Measurements from ENCODE around the gene GAS2L2. TPM values are rescaled to one million over a fixed set of nuclear protein-coding genes. Genes with fewer than 3 reads are reported as not detected.

GAS2L2 gene
- total RNA-seq, 1 donor from 2014 or later: 0.22 TPM

- Mint-ChIP-seq H3K4me1 (ENCODE audit: unreplicated experiment) (peaks cover 4% of the 10 kb centered on the region), H3K27ac (no peak overlapping the region), H3K4me3 (no peak overlapping the region), H3K36me3 (no peaks in the 10 kb centered on the region), H3K9me3 (no peaks in the 10 kb centered on the region), H3K27me3 (peaks cover 48% of the 10 kb centered on the region)
- no peak for TF ChIP-seq CTCF (conservative IDR thresholded peaks at IDR 0.05)
- no peak for DNase-seq (ENCODE audit: extremely low spot score, unreplicated experiment)
These were observed 7.8 kb downstream of the GAS2L2 start for GRCh38 chr17:35745246-35745645.

GRCh38 chr17:35744830-35745229 is 8.2 kb downstream of the GAS2L2 start:
- Mint-ChIP-seq H3K9me3 (no peaks in the 10 kb centered on the region), H3K27me3 (peaks cover 48% of the 10 kb centered on the region), H3K36me3 (peaks cover 3% of the 10 kb centered on the region), H3K27ac (no peak overlapping the region), H3K4me3 (no peak overlapping the region), H3K4me1 (ENCODE audit: unreplicated experiment) (peaks cover 4% of the 10 kb centered on the region)
- DNase-seq (ENCODE audit: extremely low spot score, unreplicated experiment): no peak
- no peak for TF ChIP-seq CTCF (conservative IDR thresholded peaks at IDR 0.05)

- H3K27ac Mint-ChIP-seq: no peak overlapping the region
- H3K27me3 Mint-ChIP-seq: peaks cover 47% of the 10 kb centered on the region
- no peaks in the 10 kb centered on the region for H3K9me3 Mint-ChIP-seq
- peak overlapping the region; percentile 26 for H3K4me3 Mint-ChIP-seq
- DNase-seq (ENCODE audit: extremely low spot score, unreplicated experiment): no peak
- no peaks in the 10 kb centered on the region for H3K4me1 Mint-ChIP-seq (ENCODE audit: unreplicated experiment)
- peaks cover 7% of the 10 kb centered on the region for H3K36me3 Mint-ChIP-seq
- TF ChIP-seq CTCF (conservative IDR thresholded peaks at IDR 0.05): no peak
These were observed 9.3 kb downstream of the GAS2L2 start for GRCh38 chr17:35743626-35744328.

- H3K4me1 Mint-ChIP-seq (ENCODE audit: unreplicated experiment): no peaks in the 10 kb centered on the region
- TF ChIP-seq CTCF (conservative IDR thresholded peaks at IDR 0.05): no peak
- DNase-seq (ENCODE audit: extremely low spot score, unreplicated experiment): no peak
- H3K27ac Mint-ChIP-seq: no peak overlapping the region
- no peaks in the 10 kb centered on the region for H3K9me3 Mint-ChIP-seq
- peaks cover 7% of the 10 kb centered on the region for H3K36me3 Mint-ChIP-seq
- peaks cover 43% of the 10 kb centered on the region for H3K27me3 Mint-ChIP-seq
- H3K4me3 Mint-ChIP-seq: no peak overlapping the region
These were observed 10.1 kb downstream of the GAS2L2 start for GRCh38 chr17:35742896-35743477.

GRCh38 chr17:35742496-35742895 is 10.5 kb downstream of the GAS2L2 start:
- Mint-ChIP-seq H3K9me3 (no peaks in the 10 kb centered on the region), H3K4me3 (no peak overlapping the region), H3K27me3 (peaks cover 42% of the 10 kb centered on the region), H3K27ac (no peak overlapping the region), H3K36me3 (peaks cover 7% of the 10 kb centered on the region), H3K4me1 (ENCODE audit: unreplicated experiment) (no peaks in the 10 kb centered on the region)
- TF ChIP-seq CTCF (conservative IDR thresholded peaks at IDR 0.05): no peak
- no peak for DNase-seq (ENCODE audit: extremely low spot score, unreplicated experiment)

Measured in type B pancreatic cell (in vitro differentiated cells).